ENCODE measurements around the gene LSMEM2.

LSMEM2 gene

DNA sequence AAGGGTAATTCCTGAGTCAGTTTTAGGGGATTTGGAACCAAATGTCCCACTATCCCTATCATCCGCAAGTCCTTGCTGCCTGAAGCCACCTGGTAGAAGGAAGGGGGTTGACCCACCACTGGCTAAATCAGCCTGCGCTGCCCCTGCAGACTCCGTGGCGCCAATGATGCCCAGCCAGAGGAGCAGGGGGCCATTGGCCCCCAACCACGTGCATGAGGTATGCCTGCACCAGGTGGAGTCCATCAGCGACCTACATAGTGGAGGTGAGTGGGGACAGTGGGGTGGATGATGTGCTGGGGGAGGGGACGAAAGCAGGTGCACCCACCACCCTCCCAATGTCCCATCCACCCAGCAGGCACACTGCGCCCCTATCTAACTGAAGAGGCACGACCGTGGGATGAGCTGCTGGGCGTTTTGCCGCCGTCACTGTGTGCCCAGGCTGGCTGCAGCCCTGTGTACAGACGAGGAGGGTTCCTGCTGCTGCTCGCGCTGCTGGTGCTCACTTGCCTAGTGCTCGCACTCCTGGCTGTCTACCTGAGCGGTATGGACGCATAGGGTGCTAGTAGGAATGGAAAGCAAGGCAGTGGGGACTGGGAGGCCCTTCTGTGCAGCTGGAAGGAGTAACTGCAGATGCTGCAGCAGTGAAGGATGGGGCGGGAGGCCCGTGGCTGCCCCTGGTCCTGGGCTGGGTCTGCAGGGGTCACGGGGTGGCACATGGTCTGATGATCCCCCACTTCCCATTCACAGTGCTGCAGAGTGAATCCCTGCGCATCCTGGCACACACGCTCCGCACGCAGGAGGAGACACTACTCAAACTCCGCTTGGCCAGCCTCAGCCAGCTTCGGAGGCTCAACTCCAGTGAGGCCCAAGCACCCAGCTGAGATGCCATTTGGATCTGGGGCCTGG, 7.7 kb downstream of the LSMEM2 start:
- no peak overlapping the region for H3K4me3 ChIP-seq (ENCODE audit: low read depth, low read length)
- TF ChIP-seq, protein P1, sequence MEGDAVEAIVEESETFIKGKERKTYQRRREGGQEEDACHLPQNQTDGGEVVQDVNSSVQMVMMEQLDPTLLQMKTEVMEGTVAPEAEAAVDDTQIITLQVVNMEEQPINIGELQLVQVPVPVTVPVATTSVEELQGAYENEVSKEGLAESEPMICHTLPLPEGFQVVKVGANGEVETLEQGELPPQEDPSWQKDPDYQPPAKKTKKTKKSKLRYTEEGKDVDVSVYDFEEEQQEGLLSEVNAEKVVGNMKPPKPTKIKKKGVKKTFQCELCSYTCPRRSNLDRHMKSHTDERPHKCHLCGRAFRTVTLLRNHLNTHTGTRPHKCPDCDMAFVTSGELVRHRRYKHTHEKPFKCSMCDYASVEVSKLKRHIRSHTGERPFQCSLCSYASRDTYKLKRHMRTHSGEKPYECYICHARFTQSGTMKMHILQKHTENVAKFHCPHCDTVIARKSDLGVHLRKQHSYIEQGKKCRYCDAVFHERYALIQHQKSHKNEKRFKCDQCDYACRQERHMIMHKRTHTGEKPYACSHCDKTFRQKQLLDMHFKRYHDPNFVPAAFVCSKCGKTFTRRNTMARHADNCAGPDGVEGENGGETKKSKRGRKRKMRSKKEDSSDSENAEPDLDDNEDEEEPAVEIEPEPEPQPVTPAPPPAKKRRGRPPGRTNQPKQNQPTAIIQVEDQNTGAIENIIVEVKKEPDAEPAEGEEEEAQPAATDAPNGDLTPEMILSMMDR (IDR thresholded peaks at IDR 0.05; ENCODE audit: borderline replicate concordance, insufficient read depth, low read depth, low read length), result no peak

DNA sequence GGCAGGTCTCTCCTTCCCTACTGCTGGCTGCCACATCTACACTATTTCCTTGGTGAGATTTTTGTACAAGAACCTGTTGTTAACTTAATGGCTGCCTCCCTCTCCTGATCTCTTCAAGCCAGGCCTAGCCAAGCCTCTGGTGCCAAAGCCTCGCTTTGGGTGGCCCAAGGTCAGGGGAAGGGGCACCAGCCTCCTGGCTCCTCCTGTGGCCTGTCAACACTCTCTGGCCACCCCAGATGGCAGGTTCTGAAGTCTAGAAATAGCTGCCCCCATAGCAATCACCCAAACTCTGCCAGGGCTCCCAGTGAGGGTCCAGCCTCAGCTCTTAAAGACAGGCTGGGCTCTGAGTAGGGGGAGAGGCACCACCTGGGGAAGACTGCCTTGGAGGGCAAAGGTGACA, 8.4 kb downstream of the LSMEM2 start:
- H3K4me3 ChIP-seq (ENCODE audit: low read depth, low read length), result no peak overlapping the region
- TF ChIP-seq, protein P1 (IDR thresholded peaks at IDR 0.05; ENCODE audit: borderline replicate concordance, insufficient read depth, low read depth, low read length), result no peak

DNA sequence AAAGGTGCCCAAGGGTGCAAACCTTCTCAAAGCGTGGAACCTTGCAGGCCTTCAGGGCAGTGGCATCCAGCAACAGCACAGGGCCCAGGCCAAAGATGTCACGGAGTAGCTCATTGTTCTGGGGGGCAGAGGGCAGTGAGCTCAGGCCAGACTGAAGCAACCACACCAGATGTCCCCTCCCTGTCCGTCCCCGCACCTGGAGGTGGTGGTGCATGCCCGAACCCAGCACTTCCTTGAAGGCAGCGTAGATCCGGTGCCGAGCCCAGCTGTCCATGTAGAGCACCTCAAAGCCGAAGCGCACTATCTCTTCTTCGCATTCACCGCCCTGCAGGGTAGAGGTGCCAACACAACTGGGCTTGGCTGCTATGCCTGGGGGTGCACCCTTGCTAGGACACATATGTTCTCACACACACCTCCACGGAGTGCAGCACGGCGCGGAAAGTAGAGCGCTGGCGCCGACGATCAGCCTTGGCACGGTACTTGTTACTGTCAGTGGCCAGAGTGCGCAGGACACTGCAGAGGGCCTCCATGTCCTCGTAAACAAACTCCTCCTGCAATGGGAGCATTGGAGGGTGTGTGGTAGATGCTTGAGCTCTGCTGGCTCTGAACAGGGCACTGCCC, 9.6 kb downstream of the LSMEM2 start:
- TF ChIP-seq, protein P1 (IDR thresholded peaks at IDR 0.05; ENCODE audit: borderline replicate concordance, insufficient read depth, low read depth, low read length), result no peak
- no peak overlapping the region for H3K4me3 ChIP-seq (ENCODE audit: low read depth, low read length)

GRCh38 chr3:50289130-50289529, 10.2 kb downstream of the LSMEM2 start:
- H3K4me3 ChIP-seq (ENCODE audit: low read depth, low read length), result no peak overlapping the region
- TF ChIP-seq, protein P1 (IDR thresholded peaks at IDR 0.05; ENCODE audit: borderline replicate concordance, insufficient read depth, low read depth, low read length), result no peak

DNA sequence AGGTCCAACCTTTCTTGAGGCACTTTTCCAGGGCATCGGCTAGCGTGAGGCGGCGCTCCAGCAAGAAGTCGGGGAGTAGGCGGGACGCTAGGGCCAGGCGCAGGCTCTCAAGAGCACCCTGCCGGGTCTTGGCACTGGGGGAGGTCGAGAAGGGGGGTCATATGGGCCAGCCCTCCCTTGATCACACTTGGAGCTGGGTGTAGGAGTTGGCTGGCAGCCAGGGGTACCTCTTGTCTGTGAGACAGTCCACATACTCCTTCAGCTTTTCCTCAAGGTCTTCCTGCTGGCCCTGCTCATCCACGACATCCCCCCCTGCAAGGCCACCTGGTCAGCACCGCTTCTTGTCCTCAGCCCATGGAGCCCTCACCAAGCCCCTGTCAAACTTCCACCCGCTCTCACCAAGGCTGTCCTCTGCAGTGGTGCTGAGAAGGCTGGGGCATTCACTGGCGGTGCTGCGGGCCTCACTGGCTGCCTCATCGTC, 11.3 kb downstream of the LSMEM2 start:
- TF ChIP-seq, protein P1 (IDR thresholded peaks at IDR 0.05; ENCODE audit: borderline replicate concordance, insufficient read depth, low read depth, low read length), result no peak
- no peak overlapping the region for H3K4me3 ChIP-seq (ENCODE audit: low read depth, low read length)

- TF ChIP-seq, protein P1 (IDR thresholded peaks at IDR 0.05; ENCODE audit: borderline replicate concordance, insufficient read depth, low read depth, low read length), result no peak
- H3K4me3 ChIP-seq (ENCODE audit: low read depth, low read length), result peak within 1 kb of the TSS; percentile 98
Observed at GRCh38 chr3:50292159-50293078, 13.5 kb downstream of the LSMEM2 start, which contains the start of gene IFRD2. Gene IFRD2, minus strand, starts transcription at chr3:50292429. Its CDS starts 155 bp downstream, at chr3:50292274.

All from GM12875 (cell line).